ENCODE data around the gene HECW1.
"Not testable (repeated sequence)": the region's sequence is repeated elsewhere in the genome, so short reads cannot be mapped to it uniquely, and the experiment has no call there.

HECW1 gene

DNA sequence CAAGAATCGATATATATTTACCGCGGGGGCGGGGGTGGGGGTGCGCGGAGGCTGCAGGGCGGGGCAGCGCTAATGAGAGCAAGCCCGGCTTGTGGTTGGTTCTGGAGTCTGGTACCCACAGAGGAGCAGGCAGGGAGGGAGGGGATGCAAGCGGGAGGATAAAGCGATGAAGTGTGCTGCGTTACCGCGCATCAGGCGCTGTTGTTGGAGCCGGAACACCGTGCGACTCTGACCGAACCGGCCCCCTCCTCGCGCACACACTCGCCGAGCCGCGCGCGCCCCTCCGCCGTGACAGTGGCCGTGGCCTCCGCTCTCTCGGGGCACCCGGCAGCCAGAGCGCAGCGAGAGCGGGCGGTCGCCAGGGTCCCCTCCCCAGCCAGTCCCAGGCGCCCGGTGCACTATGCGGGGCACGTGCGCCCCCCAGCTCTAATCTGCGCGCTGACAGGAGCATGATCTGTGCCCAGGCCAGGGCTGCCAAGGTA is at the start of gene HECW1:
HECW1 (plus strand) TSS at position 189 of the 482 bp plus-strand sequence. CDS start 131,259 bp downstream, outside the sequence.
- Histone ChIP-seq H3K9me3 (ENCODE audit: control insufficient read depth, low read depth, low read length) (no peaks in the 10 kb centered on the region), H3K4me1 (ENCODE audit: control insufficient read depth, low read depth, low read length) (peaks cover 21% of the 10 kb centered on the region), H3K4me3 (ENCODE audit: low read length) (peak within 1 kb of the TSS; percentile 77), H3K36me3 (ENCODE audit: control insufficient read depth, low read depth, low read length) (no peaks in the 10 kb centered on the region), H3K27me3 (ENCODE audit: control insufficient read depth, insufficient read depth, low read length) (peaks cover 40% of the 10 kb centered on the region), H3K27ac (ENCODE audit: low read length) (no peak within 1 kb of the TSS), H3K9ac (ENCODE audit: low read length) (peak within 1 kb of the TSS; percentile 50)

DNA sequence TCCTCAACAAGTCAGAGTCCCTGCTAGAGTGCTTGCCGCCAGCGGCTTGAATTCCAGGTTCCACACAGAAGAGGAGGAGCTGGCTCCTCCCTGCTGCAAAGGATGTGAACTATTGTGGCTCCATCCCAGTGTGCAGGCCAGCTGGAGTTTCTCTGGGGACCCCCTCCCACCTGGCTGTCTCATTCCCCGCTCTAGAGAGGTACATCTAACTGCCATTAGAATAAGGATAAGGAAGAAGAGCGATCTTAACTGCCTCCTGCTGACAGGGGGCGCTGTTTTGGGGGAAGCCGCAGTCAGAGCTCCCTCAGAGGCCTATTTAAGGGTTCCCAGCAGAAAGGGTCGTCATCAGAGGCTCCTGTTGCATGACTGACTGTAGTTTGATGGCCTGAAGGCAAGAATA is 40.8 kb upstream of the HECW1 start:
- Histone ChIP-seq H3K9me3 (ENCODE audit: control insufficient read depth, low read depth, low read length) (no peaks in the 10 kb centered on the region), H3K4me1 (ENCODE audit: control insufficient read depth, low read depth, low read length) (peaks cover 12% of the 10 kb centered on the region), H3K36me3 (ENCODE audit: control insufficient read depth, low read depth, low read length) (no peaks in the 10 kb centered on the region), H3K4me3 (ENCODE audit: low read length) (no peak overlapping the region), H3K27ac (ENCODE audit: low read length) (no peak overlapping the region), H3K9ac (ENCODE audit: low read length) (no peak overlapping the region), H3K27me3 (ENCODE audit: control insufficient read depth, insufficient read depth, low read length) (no peaks in the 10 kb centered on the region)

DNA sequence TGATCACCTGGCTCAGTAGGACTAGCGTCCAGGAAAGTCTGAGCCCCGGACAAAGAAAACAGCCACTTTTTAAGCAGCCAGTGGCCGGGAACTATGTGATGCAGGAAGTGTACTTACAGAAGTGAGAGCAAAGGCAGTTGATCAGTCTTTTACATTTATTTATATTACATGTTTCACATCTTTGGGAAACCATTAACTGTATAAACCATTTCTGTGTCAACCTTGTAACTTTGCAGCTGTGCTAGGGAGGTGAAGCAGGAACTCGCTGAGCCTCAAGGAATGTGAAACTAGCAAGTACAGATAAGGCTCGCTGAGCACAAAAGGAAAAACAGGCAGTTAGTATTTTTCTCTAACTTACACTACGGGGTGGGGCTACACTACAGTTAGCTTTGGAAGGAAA is 39.9 kb upstream of the HECW1 start:
- no peak overlapping the region for H3K4me3 ChIP-seq (ENCODE audit: low read length)
- H3K27ac ChIP-seq (ENCODE audit: low read length) = no peak overlapping the region
- no peaks in the 10 kb centered on the region for H3K9me3 ChIP-seq (ENCODE audit: control insufficient read depth, low read depth, low read length)
- no peak overlapping the region for H3K9ac ChIP-seq (ENCODE audit: low read length)
- no peaks in the 10 kb centered on the region for H3K27me3 ChIP-seq (ENCODE audit: control insufficient read depth, insufficient read depth, low read length)
- H3K36me3 ChIP-seq (ENCODE audit: control insufficient read depth, low read depth, low read length) = no peaks in the 10 kb centered on the region
- peaks cover 19% of the 10 kb centered on the region for H3K4me1 ChIP-seq (ENCODE audit: control insufficient read depth, low read depth, low read length)

DNA sequence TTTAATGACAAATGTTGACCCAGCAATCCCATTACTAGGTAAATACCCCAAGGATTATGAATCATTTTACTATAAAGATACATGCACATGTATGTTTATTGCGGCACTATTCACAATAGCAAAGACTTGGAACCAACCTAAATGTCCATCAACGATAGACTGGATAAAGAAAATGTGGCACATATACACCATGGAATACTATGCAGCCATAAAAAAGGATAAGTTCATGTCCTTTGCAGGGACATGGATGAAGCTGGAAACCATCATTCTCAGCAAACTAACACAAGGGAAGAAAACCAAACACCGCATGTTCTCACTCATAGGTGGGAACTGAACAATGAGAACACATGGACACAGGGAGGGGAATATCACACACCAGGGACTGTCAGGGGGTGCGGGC is 38.6 kb upstream of the HECW1 start:
- H3K27me3 ChIP-seq (ENCODE audit: control insufficient read depth, insufficient read depth, low read length); H3K27ac ChIP-seq (ENCODE audit: low read length): not testable (repeated sequence)
- H3K4me1 ChIP-seq (ENCODE audit: control insufficient read depth, low read depth, low read length) = peaks cover 29% of the 10 kb centered on the region

DNA sequence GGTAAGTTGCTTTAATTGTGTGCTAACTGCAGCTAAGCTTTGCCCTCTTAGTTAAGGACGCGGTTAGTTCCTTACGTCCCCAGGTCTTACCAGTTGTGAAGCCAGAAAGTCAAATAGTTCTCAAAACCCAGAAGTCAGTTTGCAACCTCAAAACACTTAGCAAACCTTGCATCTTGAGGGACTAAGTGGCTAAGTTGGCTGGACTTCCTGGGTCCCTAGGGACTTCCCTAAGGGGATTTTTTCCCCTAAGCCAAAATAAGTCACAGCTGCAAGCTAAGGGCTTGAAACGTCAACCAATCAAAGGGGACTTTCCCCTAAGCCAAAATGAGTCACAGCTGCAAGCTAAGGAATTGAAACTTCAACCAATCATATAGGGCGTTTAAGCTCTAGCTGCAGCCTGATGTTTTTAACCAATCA is 36.2 kb upstream of the HECW1 start:
- no peak overlapping the region for H3K27ac ChIP-seq (ENCODE audit: low read length)
- H3K4me3 ChIP-seq (ENCODE audit: low read length) = no peak overlapping the region
- no peaks in the 10 kb centered on the region for H3K36me3 ChIP-seq (ENCODE audit: control insufficient read depth, low read depth, low read length)

More for the DNA sequence above, 38.6 kb upstream of the HECW1 start:
- H3K9ac ChIP-seq (ENCODE audit: low read length); H3K4me3 ChIP-seq (ENCODE audit: low read length); H3K9me3 ChIP-seq (ENCODE audit: control insufficient read depth, low read depth, low read length); H3K36me3 ChIP-seq (ENCODE audit: control insufficient read depth, low read depth, low read length): not testable (repeated sequence)

DNA sequence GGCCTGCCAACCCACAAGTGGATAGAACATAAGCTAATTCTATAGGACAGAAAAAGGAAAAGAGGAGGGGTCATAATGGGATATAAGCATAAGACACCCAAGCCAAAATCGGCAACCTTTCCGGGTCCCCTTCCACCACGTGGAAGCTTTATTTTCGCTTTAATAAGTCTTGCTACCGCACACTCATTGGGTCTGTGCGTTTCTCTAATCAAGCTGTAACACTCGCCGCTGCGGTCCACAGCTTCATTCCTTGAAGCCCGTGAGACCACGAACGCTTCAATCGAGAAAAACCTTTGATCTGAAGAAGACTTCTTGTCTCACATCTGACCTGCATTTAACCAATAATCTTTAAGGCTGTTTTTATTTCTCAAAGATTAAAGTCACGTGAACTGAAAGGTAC is 35.8 kb upstream of the HECW1 start:
- Histone ChIP-seq H3K27me3 (ENCODE audit: control insufficient read depth, insufficient read depth, low read length) (no peaks in the 10 kb centered on the region), H3K4me1 (ENCODE audit: control insufficient read depth, low read depth, low read length) (peaks cover 26% of the 10 kb centered on the region), H3K4me3 (ENCODE audit: low read length) (no peak overlapping the region), H3K9me3 (ENCODE audit: control insufficient read depth, low read depth, low read length) (no peaks in the 10 kb centered on the region), H3K27ac (ENCODE audit: low read length) (no peak overlapping the region), H3K9ac (ENCODE audit: low read length) (no peak overlapping the region), H3K36me3 (ENCODE audit: control insufficient read depth, low read depth, low read length) (no peaks in the 10 kb centered on the region)

More for the DNA sequence above, 36.2 kb upstream of the HECW1 start:
- Histone ChIP-seq H3K9me3 (ENCODE audit: control insufficient read depth, low read depth, low read length) (no peaks in the 10 kb centered on the region), H3K4me1 (ENCODE audit: control insufficient read depth, low read depth, low read length) (peaks cover 30% of the 10 kb centered on the region), H3K9ac (ENCODE audit: low read length) (no peak overlapping the region), H3K27me3 (ENCODE audit: control insufficient read depth, insufficient read depth, low read length) (no peaks in the 10 kb centered on the region)

DNA sequence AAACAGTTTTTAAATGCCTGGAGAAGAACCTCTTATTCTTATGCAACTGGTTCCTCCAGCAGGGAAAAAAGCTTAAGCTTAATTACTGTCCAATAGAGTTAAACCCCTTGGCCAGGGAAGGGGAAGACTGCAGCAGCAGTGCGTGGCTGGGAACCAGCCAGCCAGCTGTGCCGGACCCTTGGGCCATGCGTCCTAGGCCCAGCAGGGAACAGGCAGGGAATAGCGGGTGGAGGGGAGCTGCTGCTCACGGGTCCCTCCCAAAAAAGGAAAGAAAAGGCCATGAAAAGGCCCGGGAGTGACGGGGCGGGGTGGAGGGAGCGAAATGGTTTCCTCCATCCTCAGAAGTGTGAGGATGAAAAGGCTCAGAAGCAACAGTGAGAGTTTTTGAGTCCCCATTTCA is 35.2 kb upstream of the HECW1 start:
- Histone ChIP-seq H3K4me3 (ENCODE audit: low read length) (no peak overlapping the region), H3K36me3 (ENCODE audit: control insufficient read depth, low read depth, low read length) (no peaks in the 10 kb centered on the region), H3K9me3 (ENCODE audit: control insufficient read depth, low read depth, low read length) (no peaks in the 10 kb centered on the region), H3K4me1 (ENCODE audit: control insufficient read depth, low read depth, low read length) (peaks cover 22% of the 10 kb centered on the region), H3K27me3 (ENCODE audit: control insufficient read depth, insufficient read depth, low read length) (no peaks in the 10 kb centered on the region), H3K27ac (ENCODE audit: low read length) (no peak overlapping the region), H3K9ac (ENCODE audit: low read length) (no peak overlapping the region)

DNA sequence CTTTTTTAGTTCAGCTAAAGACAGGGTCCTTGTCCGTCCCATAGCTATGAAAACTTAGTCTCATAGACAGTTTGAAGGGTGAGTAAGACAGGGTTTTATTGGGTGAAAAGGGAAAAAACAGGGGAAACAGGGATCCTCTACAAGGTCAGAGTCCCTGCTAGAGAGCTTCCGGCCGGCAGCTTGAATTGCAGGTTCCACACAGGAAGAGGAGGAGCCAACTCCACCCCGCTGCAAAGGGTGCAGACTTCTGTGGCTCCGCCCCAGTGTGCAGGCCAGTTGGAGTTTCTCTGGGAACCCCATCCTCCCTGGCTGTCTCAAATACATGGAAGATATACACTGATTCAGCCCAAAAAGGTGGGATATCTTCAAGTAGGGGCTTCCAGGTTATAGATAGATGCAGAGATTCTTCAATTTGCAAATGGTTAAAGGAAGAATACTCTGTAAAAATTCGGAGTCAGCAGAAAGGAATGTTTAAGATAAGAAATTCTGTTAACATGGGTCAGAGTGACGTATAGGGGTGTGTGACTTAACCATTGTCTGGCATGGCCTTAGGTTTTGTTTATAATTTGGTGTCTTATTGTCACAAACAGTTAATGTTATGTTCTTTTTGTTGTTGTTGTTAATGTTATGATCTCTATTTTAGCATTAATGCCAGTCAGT is 34.6 kb upstream of the HECW1 start:
- Histone ChIP-seq H3K9me3 (ENCODE audit: control insufficient read depth, low read depth, low read length) (no peaks in the 10 kb centered on the region), H3K27me3 (ENCODE audit: control insufficient read depth, insufficient read depth, low read length) (no peaks in the 10 kb centered on the region), H3K9ac (ENCODE audit: low read length) (no peak overlapping the region), H3K4me1 (ENCODE audit: control insufficient read depth, low read depth, low read length) (peaks cover 22% of the 10 kb centered on the region), H3K27ac (ENCODE audit: low read length) (no peak overlapping the region), H3K4me3 (ENCODE audit: low read length) (no peak overlapping the region), H3K36me3 (ENCODE audit: control insufficient read depth, low read depth, low read length) (no peaks in the 10 kb centered on the region)

DNA sequence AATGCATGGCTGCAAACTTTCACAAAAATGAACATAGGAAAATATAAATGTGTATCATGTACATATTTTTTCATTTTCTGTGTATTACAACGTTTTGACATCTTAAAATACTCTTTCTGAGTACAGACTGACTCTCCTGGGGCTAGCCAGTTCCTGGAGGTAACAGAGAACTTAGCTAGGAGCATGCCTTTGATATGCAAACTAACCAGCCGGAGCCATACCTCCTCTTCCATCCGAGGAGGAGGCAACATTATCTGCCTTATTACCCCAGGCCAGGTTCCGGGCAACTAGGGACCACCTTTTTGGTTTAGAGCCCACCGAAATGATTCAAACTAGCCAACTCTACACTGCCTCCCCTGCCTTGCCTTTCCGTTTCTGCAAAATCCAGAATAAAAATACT is 33.7 kb upstream of the HECW1 start:
- H3K9ac ChIP-seq (ENCODE audit: low read length) = no peak overlapping the region
- H3K27ac ChIP-seq (ENCODE audit: low read length) = no peak overlapping the region
- H3K9me3 ChIP-seq (ENCODE audit: control insufficient read depth, low read depth, low read length) = no peaks in the 10 kb centered on the region
- no peaks in the 10 kb centered on the region for H3K27me3 ChIP-seq (ENCODE audit: control insufficient read depth, insufficient read depth, low read length)
- no peak overlapping the region for H3K4me3 ChIP-seq (ENCODE audit: low read length)
- no peaks in the 10 kb centered on the region for H3K36me3 ChIP-seq (ENCODE audit: control insufficient read depth, low read depth, low read length)
- peaks cover 22% of the 10 kb centered on the region for H3K4me1 ChIP-seq (ENCODE audit: control insufficient read depth, low read depth, low read length)

DNA sequence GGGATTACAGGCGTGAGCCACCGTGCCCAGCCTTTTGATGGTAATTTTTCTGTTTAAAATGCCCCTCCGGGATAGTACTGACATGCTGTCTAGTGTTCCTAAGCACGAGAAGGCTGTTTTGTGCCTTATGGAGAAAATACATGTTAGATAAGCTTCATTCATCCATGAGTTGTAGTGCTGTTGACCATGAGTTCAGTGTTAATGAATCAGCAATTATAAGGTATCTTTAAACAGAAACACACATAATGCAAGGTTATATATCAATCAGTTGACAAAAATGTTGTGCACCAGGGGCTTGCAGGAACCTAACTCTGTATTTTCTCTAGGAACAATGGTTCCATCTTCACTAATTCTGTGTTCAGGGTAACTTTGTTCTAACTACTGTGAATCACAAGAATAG is 30.8 kb upstream of the HECW1 start:
- no peak overlapping the region for H3K9ac ChIP-seq (ENCODE audit: low read length)
- H3K27ac ChIP-seq (ENCODE audit: low read length) = no peak overlapping the region
- H3K4me3 ChIP-seq (ENCODE audit: low read length) = no peak overlapping the region
- H3K4me1 ChIP-seq (ENCODE audit: control insufficient read depth, low read depth, low read length) = peaks cover 22% of the 10 kb centered on the region
- no peaks in the 10 kb centered on the region for H3K36me3 ChIP-seq (ENCODE audit: control insufficient read depth, low read depth, low read length)
- no peaks in the 10 kb centered on the region for H3K27me3 ChIP-seq (ENCODE audit: control insufficient read depth, insufficient read depth, low read length)
- no peaks in the 10 kb centered on the region for H3K9me3 ChIP-seq (ENCODE audit: control insufficient read depth, low read depth, low read length)

DNA sequence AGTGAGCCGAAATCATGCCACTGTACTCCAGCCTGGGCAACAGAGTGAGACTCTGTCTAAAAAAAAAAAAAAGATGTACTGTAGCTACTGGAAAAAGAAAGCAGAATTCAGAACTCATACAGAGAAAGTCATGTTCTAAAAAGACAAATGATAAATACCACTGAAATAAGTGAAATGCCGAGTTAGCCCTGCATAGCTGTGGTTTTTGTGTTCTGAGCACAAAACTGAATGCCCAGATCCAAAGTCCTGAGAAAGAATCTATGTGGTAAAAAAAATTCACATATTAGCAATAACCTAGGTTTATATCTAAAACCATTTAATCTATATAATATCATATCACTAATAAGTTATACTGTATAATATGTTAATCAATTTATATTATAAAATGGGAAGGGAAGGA is 29.3 kb upstream of the HECW1 start:
- H3K27ac ChIP-seq (ENCODE audit: low read length) = no peak overlapping the region
- H3K4me3 ChIP-seq (ENCODE audit: low read length) = no peak overlapping the region
- no peak overlapping the region for H3K9ac ChIP-seq (ENCODE audit: low read length)
- peaks cover 10% of the 10 kb centered on the region for H3K4me1 ChIP-seq (ENCODE audit: control insufficient read depth, low read depth, low read length)
- H3K36me3 ChIP-seq (ENCODE audit: control insufficient read depth, low read depth, low read length) = no peaks in the 10 kb centered on the region
- no peaks in the 10 kb centered on the region for H3K9me3 ChIP-seq (ENCODE audit: control insufficient read depth, low read depth, low read length)
- no peaks in the 10 kb centered on the region for H3K27me3 ChIP-seq (ENCODE audit: control insufficient read depth, insufficient read depth, low read length)

DNA sequence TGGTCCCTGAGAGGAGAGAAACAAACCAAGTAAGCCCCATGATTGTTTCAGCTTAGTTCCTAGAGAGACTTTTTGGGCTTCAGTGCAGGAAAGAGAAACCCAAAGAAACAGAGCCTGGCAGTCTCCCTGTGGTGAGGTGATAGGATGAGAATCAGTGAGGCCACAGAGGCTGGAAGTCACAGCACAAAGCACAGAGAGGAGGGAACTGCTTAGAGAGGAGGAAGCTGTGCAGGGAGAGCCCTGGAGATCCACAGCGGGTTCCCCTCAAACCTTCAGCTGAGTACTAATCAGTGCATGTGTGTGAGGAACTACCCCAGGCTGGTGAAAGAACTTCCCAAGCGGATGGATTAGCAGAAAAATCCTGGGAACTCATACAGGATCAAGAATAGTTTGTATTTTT is 27.4 kb upstream of the HECW1 start:
- H3K36me3 ChIP-seq (ENCODE audit: control insufficient read depth, low read depth, low read length) = no peaks in the 10 kb centered on the region
- H3K4me1 ChIP-seq (ENCODE audit: control insufficient read depth, low read depth, low read length) = no peaks in the 10 kb centered on the region
- no peaks in the 10 kb centered on the region for H3K27me3 ChIP-seq (ENCODE audit: control insufficient read depth, insufficient read depth, low read length)
- H3K9ac ChIP-seq (ENCODE audit: low read length) = no peak overlapping the region
- H3K27ac ChIP-seq (ENCODE audit: low read length) = no peak overlapping the region
- H3K4me3 ChIP-seq (ENCODE audit: low read length) = no peak overlapping the region
- no peaks in the 10 kb centered on the region for H3K9me3 ChIP-seq (ENCODE audit: control insufficient read depth, low read depth, low read length)

Measured in iPS-18a (cell line).